K562 (cell line): ENCODE measurements around the gene SPAG16. TPM values are rescaled to one million over a fixed set of nuclear protein-coding genes. Genes with fewer than 3 reads are reported as not detected.

Source experiments
- ATAC-seq: fragments of 200-7000 bp; cut with Tn5 transposase; 3 replicates; pipeline ENCODE4 v1.9.1; 2020; ENCODE audit warnings: moderate library complexity
- BruUV-seq: library from RNA; stranded (reverse); fragments of 400-500 nt; replicated peaks from 2 replicates; lab custom pipeline; 2021; lab: Mats Ljungman, UMichigan
- CTCF ChIA-PET: fragments of 300-600 bp; formaldehyde crosslinking; extraction: SDS; loops from one replicate; lab custom pipeline; 2021; ENCODE audit warnings: low intra/inter-chr PET ratio; lab: Yijun Ruan, JAX
- POLR2A ChIA-PET: fragments of 300-600, 350-650 bp; sonication (Branson Sonifier 250); formaldehyde crosslinking; extraction: SDS; loops from one replicate; lab custom pipeline; 2021; ENCODE audit warnings: antibody characterized with exemption, inconsistent platforms; lab: Yijun Ruan, JAX
- DNase-seq, 4 experiments: peaks; one replicate each; pipeline versions ENCODE4 v3.0.0 to v3.0.0-alpha.2; 2011 to 2018; ENCODE audit warnings: low spot score in 3 of 4, mixed read lengths in 3 of 4; ENCODE audit errors: extremely low read depth in 1 of 4
- FAIRE-seq: peaks from 2 replicates; lab custom pipeline; 2011; peaks lifted over from hg19 to GRCh38; lab: Jason Lieb, UNC
- H2AFZ ChIP-seq: 2 replicates; pipeline ENCODE4 v1.6.0; 2011; ENCODE audit warnings: low read depth, low read length, control low read depth, inconsistent platforms
- H3K27ac ChIP-seq: fragments of 200-600 bp; 3 replicates; pipeline ENCODE4 v1.8.0; 2011; ENCODE audit warnings: low read depth, mild to moderate bottlenecking, control low read depth, inconsistent platforms, low read length, moderate library complexity, mixed read lengths; ENCODE audit errors: extremely low read depth
- H3K27me3 ChIP-seq, 2 experiments: fragments of 300-600 bp in 1 of 2; 2 replicates in 1 of 2; 3 replicates in 1 of 2; pipeline versions ENCODE4 v1.6.0 to v1.8.0; 2011; ENCODE audit warnings: inconsistent platforms in 2 of 2, low read length in 2 of 2, mild to moderate bottlenecking in 1 of 2, mixed read lengths in 1 of 2, moderate library complexity in 1 of 2; ENCODE audit not compliant: control insufficient read depth in 2 of 2, insufficient read depth in 2 of 2
- H3K36me3 ChIP-seq: fragments of 300-600 bp; 3 replicates; pipeline ENCODE4 v1.8.0; 2011; ENCODE audit warnings: mild to moderate bottlenecking, low read length, inconsistent platforms; ENCODE audit not compliant: control insufficient read depth, insufficient read depth
- H3K4me1 ChIP-seq, 2 experiments: fragments of 200-600 bp in 1 of 2; replicated peaks in 1 of 2; 2 replicates in 1 of 2; 3 replicates in 1 of 2; pipeline versions ENCODE4 v1.5.1 to v1.8.0; 2011; ENCODE audit warnings: inconsistent platforms in 2 of 2, low read length in 2 of 2, mild to moderate bottlenecking in 1 of 2, mixed read lengths in 1 of 2, moderate library complexity in 1 of 2; ENCODE audit not compliant: control insufficient read depth in 2 of 2, insufficient read depth in 2 of 2
- H3K4me2 ChIP-seq: 2 replicates; pipeline ENCODE4 v1.6.1; 2011; ENCODE audit warnings: low read length, control low read depth, inconsistent platforms, mixed read lengths; ENCODE audit not compliant: insufficient read depth
- H3K4me3 ChIP-seq: fragments of 200-600 bp; sonication (generic), shearing (Covaris generic); 2 replicates; pipeline ENCODE4 v1.5.1; 2016; ENCODE audit warnings: control low read depth, inconsistent platforms
- H3K79me2 ChIP-seq: fragments of 200-600 bp; 3 replicates; pipeline ENCODE4 v1.8.0; 2011; ENCODE audit warnings: low read length, inconsistent platforms; ENCODE audit not compliant: control insufficient read depth, insufficient read depth
- H3K9ac ChIP-seq, 2 experiments: 2 replicates each; pipeline versions ENCODE4 v1.6.0 to v1.6.1; 2011; ENCODE audit warnings: low read depth in 2 of 2, low read length in 2 of 2, control low read depth in 1 of 2, inconsistent platforms in 1 of 2, mild to moderate bottlenecking in 1 of 2, mixed read lengths in 1 of 2; ENCODE audit not compliant: insufficient read depth in 1 of 2
- H3K9me1 ChIP-seq: one replicate; pipeline ENCODE4 v1.6.0; 2011; ENCODE audit warnings: inconsistent platforms, mild to moderate bottlenecking, low read length, moderate library complexity; ENCODE audit not compliant: control insufficient read depth, insufficient read depth
- H3K9me3 ChIP-seq: replicated peaks from 2 replicates; pipeline ENCODE4 v1.5.1; 2011; ENCODE audit warnings: low read depth, low read length, inconsistent platforms; ENCODE audit not compliant: control insufficient read depth, insufficient read depth
- H4K20me1 ChIP-seq: replicated peaks from 2 replicates; pipeline ENCODE4 v1.6.1; 2011; ENCODE audit warnings: low read length, inconsistent platforms, mixed read lengths; ENCODE audit not compliant: control insufficient read depth, insufficient read depth
- ARID4B ChIP-seq: sonication (generic); formaldehyde crosslinking; IDR thresholded peaks from 2 replicates; pipeline ENCODE4 v1.8.0; 2022; ENCODE audit warnings: mild to moderate bottlenecking, missing genetic modification reagents
- HNRNPL ChIP-seq: fragments of 200-400 bp; formaldehyde crosslinking; IDR thresholded peaks from 2 replicates; pipeline ENCODE4 v1.6.1; 2017; ENCODE audit warnings: low read depth, mild to moderate bottlenecking, low read length
- MAX ChIP-seq: sonication (generic); formaldehyde crosslinking; IDR thresholded peaks from 2 replicates; pipeline ENCODE4 v1.9.0; 2022; ENCODE audit warnings: mild to moderate bottlenecking, missing genetic modification reagents
- MLLT1 ChIP-seq, 2 experiments: fragments of 450-650 bp; IDR thresholded peaks; 2 replicates each; pipeline ENCODE4 v1.6.1; 2016
- PCBP1 ChIP-seq: fragments of 200-400 bp; formaldehyde crosslinking; IDR thresholded peaks from 2 replicates; pipeline ENCODE4 v1.6.1; 2018; ENCODE audit warnings: mild to moderate bottlenecking, low read depth, low read length; ENCODE audit not compliant: poor library complexity, severe bottlenecking
- POLR3A ChIP-seq: IDR thresholded peaks from 2 replicates; pipeline ENCODE4 v1.6.1; 2011; ENCODE audit warnings: borderline replicate concordance, mild to moderate bottlenecking, moderate library complexity; ENCODE audit not compliant: insufficient read length, insufficient read depth; ENCODE audit errors: extremely low read depth
- SMAD3 ChIP-seq: fragments of 450-650 bp; formaldehyde crosslinking; conservative IDR thresholded peaks from 2 replicates; pipeline ENCODE4 v1.4.0; 2020; ENCODE audit warnings: mild to moderate bottlenecking
- TFE3 ChIP-seq: fragments of 450-650 bp; formaldehyde crosslinking; IDR thresholded peaks from 2 replicates; pipeline ENCODE4 v1.4.0; 2020; ENCODE audit warnings: mild to moderate bottlenecking, mixed read lengths
- YY1 ChIP-seq, 3 experiments: IDR thresholded peaks; 2 replicates each; pipeline ENCODE4 v1.6.1; 2011; ENCODE audit warnings: low read length in 2 of 3, mild to moderate bottlenecking in 2 of 3, moderate library complexity in 2 of 3, borderline replicate concordance in 1 of 3, control low read depth in 1 of 3, low read depth in 1 of 3; ENCODE audit not compliant: insufficient read depth in 3 of 3, insufficient replicate concordance in 2 of 3, control insufficient read depth in 1 of 3, insufficient read length in 1 of 3; ENCODE audit errors: extremely low read depth in 1 of 3
- ZNF395 ChIP-seq: fragments of 200-800 bp; sonication (Bioruptor generic); IDR thresholded peaks from 2 replicates; pipeline ENCODE4 v1.6.1; 2017; ENCODE audit warnings: missing genetic modification characterization, missing compliant biosample characterization
- in situ Hi-C: fragments of 300-500 bp; cut with MboI; formaldehyde crosslinking; loops from 4 replicates; pipeline ENCODE4 v1.15.0; 2018; ENCODE audit warnings: inconsistent platforms, mixed read lengths
- intact Hi-C: fragments of 100-400 bp; cut with micrococcal nuclease; formaldehyde crosslinking; loops from 2 replicates; pipeline ENCODE4 v1.14.2; 2022
- polyA plus RNA-seq, 8 experiments: library from polyadenylated mRNA; depleted of rRNA in 4 of 8; stranded (reverse) in 5 of 8; unstranded in 3 of 8; fragments of >200 nt; fragmentation: Nextera tagmentation in 2 of 8; fragmentation: Illumina TruSeq in 1 of 8; extraction: Ambion mirVana in 2 of 8; extraction: Trizol in 1 of 8; gene quantifications; 2 replicates each; pipeline versions ENCODE4 v1.2.1 to v1.2.3, GENCODE V29; 2011 to 2014; ENCODE audit warnings: inconsistent platforms in 1 of 8, missing spikeins in 1 of 8
- total RNA-seq, 7 experiments: library from RNA; depleted of rRNA in 6 of 7; stranded (reverse); fragments of >200 nt in 6 of 7; fragmentation: Illumina TruSeq in 2 of 7; extraction: Trizol in 2 of 7; gene quantifications; 2 replicates each; pipeline versions ENCODE4 v1.2.1 to v1.2.3, GENCODE V29; 2011 to 2021; ENCODE audit warnings: low replicate concordance in 1 of 7

Gene SPAG16
- total and polyA plus RNA-seq, 9 of the 15 experiments (the other 6 are each of a cell fraction or from before 2014, with no cell fraction given) = 0.98 to 5.9 (median 3.5) TPM

- no peak for TF ChIP-seq YY1 (IDR thresholded peaks at IDR 0.05; ENCODE audit: borderline replicate concordance in 1 of 3, control insufficient read depth in 1 of 3, extremely low read depth in 1 of 3, insufficient read depth in 3 of 3, insufficient read length in 1 of 3, insufficient replicate concordance in 2 of 3, low read depth in 1 of 3, low read length in 2 of 3)
- TF ChIP-seq HNRNPL = no peak
- no peak for TF ChIP-seq PCBP1
These were observed 1105.1 kb downstream of the SPAG16 start (continued) for GRCh38 chr2:214389334-214389733.

- no peaks in the 10 kb centered on the region for H3K36me3 ChIP-seq
- H2AFZ ChIP-seq = no peak overlapping the region
- H3K9me1 ChIP-seq = no peaks in the 10 kb centered on the region
- no peaks in the 10 kb centered on the region for H3K4me1 ChIP-seq
- ChIA-PET CTCF (no interaction called here), POLR2A (no interaction called here)
- no TSS peak for BruUV-seq
- no peak overlapping the region for H3K27ac ChIP-seq
- ATAC-seq (no peak), DNase-seq (no peak), FAIRE-seq (no peak)
- H3K9ac ChIP-seq = no peak overlapping the region
- intact Hi-C loops (no loop called here), in situ Hi-C loops (no loop called here)
- no peaks in the 10 kb centered on the region for H4K20me1 ChIP-seq
- no peak overlapping the region for H3K4me3 ChIP-seq
- no peak overlapping the region for H3K4me2 ChIP-seq
- H3K9me3 ChIP-seq = no peaks in the 10 kb centered on the region
- no peaks in the 10 kb centered on the region for H3K27me3 ChIP-seq
- no peaks in the 10 kb centered on the region for H3K79me2 ChIP-seq
- TF ChIP-seq HNRNPL (no peak), TFE3 (CRISPR knock-in tag) (no peak), MLLT1 (IDR thresholded peaks at IDR 0.05) (no peak), MAX (CRISPR knock-in tag) (no peak), ZNF395 (CRISPR knock-in tag) (no peak), SMAD3 (no peak), ARID4B (CRISPR knock-in tag) (no peak), POLR3A (no peak)
These were observed 1109.5 kb downstream of the SPAG16 start for GRCh38 chr2:214393796-214394195.
